Kidney tubule cell (primary cell): ENCODE results near the gene ZBTB38.

Experiments used
- DNase-seq: peaks from one replicate; pipeline ENCODE4 v3.0.0-alpha.2; 2018; ENCODE audit warnings: low spot score

The ZBTB38 gene

GRCh38 chr3:141405591-141405990 is 37.3 kb downstream of the ZBTB38 start:
- DNase-seq, result no peak

GRCh38 chr3:141406265-141406664 is 38.0 kb downstream of the ZBTB38 start:
- DNase-seq, result no peak

DNA sequence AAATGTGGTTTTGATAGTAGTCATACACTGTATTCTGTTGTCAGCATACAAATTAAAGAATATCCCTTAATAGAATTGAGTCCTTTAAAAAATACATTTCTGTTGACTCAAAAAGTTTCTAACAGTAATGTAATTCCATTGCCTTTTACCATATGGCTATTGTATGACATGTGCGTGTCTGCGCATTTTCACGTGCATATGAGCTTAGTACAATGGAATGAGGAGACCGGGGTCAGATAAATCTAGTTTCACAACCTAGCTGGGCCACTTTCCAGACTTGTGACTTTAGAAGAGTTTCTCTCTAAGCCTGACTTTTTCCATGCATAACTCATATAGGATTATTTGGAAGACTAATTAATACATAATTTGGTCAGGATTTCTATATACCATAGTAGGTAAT is 38.7 kb downstream of the ZBTB38 start:
- DNase-seq, result peak; percentile 42

- DNase-seq, result no peak
These were observed 39.5 kb downstream of the ZBTB38 start for GRCh38 chr3:141407825-141408224.

DNA sequence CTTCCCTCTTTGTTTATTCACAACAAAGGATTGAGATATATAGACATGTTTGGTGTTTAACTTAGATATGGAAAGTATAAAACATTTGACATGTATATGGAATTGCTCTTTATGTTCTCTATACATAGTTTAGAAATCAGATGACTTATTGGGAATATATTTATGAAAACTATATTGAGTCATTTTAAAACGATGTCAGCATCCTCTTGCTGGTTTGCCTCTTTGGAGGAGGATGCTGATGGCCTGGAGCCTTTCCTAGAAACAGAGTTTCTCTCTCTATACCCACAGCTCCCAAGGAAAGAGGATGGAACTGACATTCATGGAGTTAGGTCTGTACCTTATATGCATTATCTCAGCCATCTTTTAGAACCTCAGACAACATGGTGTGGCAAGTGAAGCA is 40.3 kb downstream of the ZBTB38 start:
- no peak for DNase-seq

GRCh38 chr3:141409940-141410241 is 41.6 kb downstream of the ZBTB38 start:
- DNase-seq, result no peak

DNA sequence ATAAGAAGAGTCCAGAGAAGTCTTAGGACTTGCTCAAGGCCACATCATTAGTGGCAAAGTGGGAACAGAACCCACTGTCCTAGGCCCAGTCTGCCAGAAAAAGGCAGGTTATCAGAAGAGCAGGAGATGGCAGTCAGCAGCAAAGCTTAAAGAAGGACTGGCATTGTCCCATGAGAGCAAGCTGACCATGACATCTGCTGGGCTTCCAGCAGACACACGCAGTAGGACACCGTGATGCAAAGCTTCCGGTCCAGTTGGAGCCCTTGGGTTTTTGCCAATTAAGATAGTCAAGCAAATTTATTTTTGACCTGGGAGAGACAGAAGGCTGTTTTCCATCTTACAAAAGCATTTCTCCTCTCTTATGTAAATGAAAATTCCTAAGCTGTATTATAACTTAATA is 42.1 kb downstream of the ZBTB38 start:
- no peak for DNase-seq

DNA sequence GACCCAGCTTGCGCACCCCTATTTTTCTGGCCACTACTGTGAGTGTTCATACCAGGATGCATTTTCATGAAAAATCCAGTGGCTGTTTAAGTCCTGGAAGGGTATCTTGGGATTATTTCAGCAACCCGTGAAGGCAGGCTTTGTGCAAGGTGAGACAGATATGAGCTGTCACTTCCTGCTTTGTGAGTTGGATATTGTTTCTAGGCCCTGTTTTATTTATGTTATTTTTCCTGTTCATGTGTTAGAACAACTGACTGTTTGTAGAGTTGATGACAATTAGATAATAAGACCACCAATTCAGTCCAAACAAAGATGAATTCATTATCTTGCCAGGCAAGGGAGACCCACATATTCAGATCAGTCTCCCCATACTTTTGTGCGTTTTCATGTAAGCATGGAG is 42.5 kb downstream of the ZBTB38 start:
- peak; percentile 61 for DNase-seq

- no peak for DNase-seq
These were observed 43.0 kb downstream of the ZBTB38 start for GRCh38 chr3:141411251-141411771.

GRCh38 chr3:141412087-141412935 is 44.0 kb downstream of the ZBTB38 start:
- peak; percentile 50 for DNase-seq

GRCh38 chr3:141412936-141413354 is 44.6 kb downstream of the ZBTB38 start:
- DNase-seq, result no peak

DNA sequence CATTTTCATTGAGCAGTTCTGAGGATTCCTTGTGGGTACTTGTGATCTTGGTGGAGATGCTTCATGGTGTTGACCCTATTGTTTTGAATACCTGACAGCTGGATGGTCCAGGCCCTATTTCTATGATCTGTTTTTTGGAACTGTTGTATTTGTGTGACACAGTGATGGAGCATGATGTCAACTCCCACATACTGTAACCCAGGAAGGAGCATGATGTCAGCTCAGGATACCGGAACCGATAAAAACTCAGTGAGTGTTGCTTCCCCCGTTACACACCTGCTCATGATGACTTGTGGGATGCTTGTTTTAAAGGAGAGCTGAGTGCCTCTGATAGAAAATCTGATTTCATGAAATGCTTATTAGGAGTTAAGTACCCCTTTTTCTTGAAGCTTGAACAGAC is 45.1 kb downstream of the ZBTB38 start:
- DNase-seq, result no peak

- no peak for DNase-seq
These were observed 45.7 kb downstream of the ZBTB38 start for GRCh38 chr3:141413801-141414689.

DNA sequence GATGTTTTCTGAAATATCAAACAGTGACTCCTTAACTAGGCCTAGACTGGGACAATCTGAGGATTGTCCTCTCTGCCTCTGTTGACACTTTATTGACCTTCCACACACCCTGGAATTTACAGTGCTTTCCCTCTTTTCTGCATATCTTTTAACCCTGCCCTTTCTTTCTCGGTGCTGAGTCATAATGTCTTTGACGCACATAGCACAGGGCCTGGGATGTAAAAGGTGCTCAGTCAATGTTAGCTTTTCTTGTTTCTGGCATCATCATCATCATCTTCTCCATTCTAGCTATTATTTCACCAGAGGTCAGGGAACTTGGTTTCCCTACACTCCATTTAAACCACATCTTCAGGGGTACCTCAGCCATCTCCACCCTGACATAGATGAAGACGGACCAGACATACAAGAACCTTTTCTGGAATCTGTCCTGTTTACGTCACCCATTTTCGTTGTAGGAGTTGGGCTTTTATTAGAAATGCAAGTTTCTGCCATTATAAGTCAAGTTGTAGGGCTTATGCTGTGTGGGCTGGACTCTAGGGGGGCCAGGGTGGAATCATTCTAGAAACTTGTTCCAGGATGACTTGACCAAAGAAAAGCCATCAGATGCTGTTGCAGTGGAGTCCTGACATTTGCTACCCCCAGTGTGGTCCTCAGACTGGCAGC is 46.6 kb downstream of the ZBTB38 start:
- no peak for DNase-seq

- DNase-seq, result no peak
These were observed 47.6 kb downstream of the ZBTB38 start for GRCh38 chr3:141415953-141416352.
